Spleen (tissue), 7 donors: ENCODE data around the gene PHTF2.

Source experiments
- CTCF ChIP-seq, 11 experiments: fragments of 200-600 bp in 7 of 11; fragments of 450-650 bp in 4 of 11; sonication (generic) in 4 of 11; IDR thresholded peaks in 8 of 11; conservative IDR thresholded peaks in 3 of 11; 1 replicate in 7 of 11; 2 replicates in 4 of 11; pipeline versions ENCODE4 v1.4.0 to v1.8.0; 2016 to 2021; ENCODE audit warnings: antibody characterized with exemption in 11 of 11, inconsistent platforms in 4 of 11, mild to moderate bottlenecking in 1 of 11
- POLR2A ChIP-seq, 3 donors: fragments of 450-650 bp; IDR thresholded peaks; one replicate each; pipeline ENCODE4 v1.5.1; 2017; ENCODE audit warnings: antibody characterized with exemption in 3 of 3, mild to moderate bottlenecking in 1 of 3
- POLR2AphosphoS5 ChIP-seq, 3 donors: sonication (generic); formaldehyde crosslinking; IDR thresholded peaks; one replicate each; pipeline ENCODE4 v1.5.1; 2017; ENCODE audit warnings: antibody characterized with exemption in 3 of 3
- donor health status: DM: no; HTN: no; CAD: no; lungs with moderate emphysema.
- donor health status: DM: no; HTN: no; CAD: no.
- donor health status: DM: no; HTN: no; CAD: no.

GRCh38 chr7:77954773-77955555 lies 156.4 kb downstream of the PHTF2 start:
- TF ChIP-seq CTCF (IDR thresholded peaks at IDR 0.05 in 8 of 11, conservative IDR thresholded peaks at IDR 0.05 in 3 of 11) (no peak), POLR2A (IDR thresholded peaks at IDR 0.05) (no peak), POLR2AphosphoS5 (IDR thresholded peaks at IDR 0.05) (no peak)
